ENCODE results near the gene NOTCH1.

The NOTCH1 gene

GRCh38 chr9:136474021-136474640 is 71.7 kb downstream of the NOTCH1 start:
- TF ChIP-seq CTCF (IDR thresholded peaks at IDR 0.05) = no peak

GRCh38 chr9:136473354-136473721 is 72.5 kb downstream of the NOTCH1 start:
- no peak for TF ChIP-seq CTCF (IDR thresholded peaks at IDR 0.05)

- no peak for TF ChIP-seq CTCF (IDR thresholded peaks at IDR 0.05)
These were observed 73.1 kb downstream of the NOTCH1 start for GRCh38 chr9:136472640-136473353.

GRCh38 chr9:136471802-136472487 is 73.9 kb downstream of the NOTCH1 start:
- TF ChIP-seq CTCF (IDR thresholded peaks at IDR 0.05) = no peak

GRCh38 chr9:136470792-136471469 is 74.9 kb downstream of the NOTCH1 start:
- TF ChIP-seq CTCF (IDR thresholded peaks at IDR 0.05) = no peak

- TF ChIP-seq CTCF (IDR thresholded peaks at IDR 0.05) = no peak
These were observed 75.5 kb downstream of the NOTCH1 start for GRCh38 chr9:136470356-136470755.

GRCh38 chr9:136467766-136468165 is 78.1 kb downstream of the NOTCH1 start:
- TF ChIP-seq CTCF (IDR thresholded peaks at IDR 0.05) = no peak
